OCI-LY1 (cell line): ENCODE measurements around the gene UCP3.

Experiments
- H2AFZ ChIP-seq: fragments of 200-600 bp; sonication (generic), shearing (Covaris generic); 2 replicates; pipeline ENCODE4 v1.6.0; 2014; ENCODE audit warnings: antibody characterized with exemption, mild to moderate bottlenecking, low read length
- H3F3A ChIP-seq: fragments of 200-600 bp; sonication (generic), shearing (Covaris generic); 2 replicates; pipeline ENCODE4 v1.6.0; 2014; ENCODE audit warnings: mild to moderate bottlenecking, antibody characterized with exemption, low read length, moderate library complexity; ENCODE audit not compliant: insufficient read depth
- H3K27ac ChIP-seq: fragments of 200-600 bp; sonication (generic); 2 replicates; pipeline ENCODE4 v1.5.1; 2014; ENCODE audit warnings: low read length, mixed run types, mild to moderate bottlenecking, low read depth; ENCODE audit not compliant: poor library complexity, severe bottlenecking
- H3K27me3 ChIP-seq: fragments of 200-600 bp; sonication (generic); 2 replicates; pipeline ENCODE4 v1.6.0; 2014; ENCODE audit warnings: antibody characterized with exemption, mild to moderate bottlenecking, low read length, moderate library complexity; ENCODE audit not compliant: insufficient read depth
- H3K36me3 ChIP-seq: fragments of 200-600 bp; sonication (generic); 2 replicates; pipeline ENCODE4 v1.6.1; 2014; ENCODE audit warnings: mild to moderate bottlenecking, antibody characterized with exemption, low read length, moderate library complexity, mixed read lengths; ENCODE audit not compliant: insufficient read depth
- H3K4me1 ChIP-seq: fragments of 200-600 bp; sonication (generic); 2 replicates; pipeline ENCODE4 v1.5.1; 2014; ENCODE audit warnings: mild to moderate bottlenecking, low read length, moderate library complexity; ENCODE audit not compliant: insufficient read depth, severe bottlenecking
- H3K4me2 ChIP-seq: fragments of 200-600 bp; sonication (generic), shearing (Covaris generic); 2 replicates; pipeline ENCODE4 v1.6.1; 2014; ENCODE audit warnings: low read length
- H3K4me3 ChIP-seq: fragments of 200-600 bp; sonication (generic); 2 replicates; pipeline ENCODE4 v1.5.1; 2014; ENCODE audit warnings: low read length, low read depth, mild to moderate bottlenecking, mixed read lengths; ENCODE audit not compliant: poor library complexity, severe bottlenecking
- H3K79me2 ChIP-seq: fragments of 200-600 bp; shearing (Covaris generic); 2 replicates; pipeline ENCODE4 v1.6.1; 2016; ENCODE audit warnings: mixed run types, low read length, mixed read lengths; ENCODE audit not compliant: insufficient read depth
- H3K9ac ChIP-seq: fragments of 200-600 bp; sonication (generic), shearing (Covaris generic); 2 replicates; pipeline ENCODE4 v1.6.1; 2014; ENCODE audit warnings: mild to moderate bottlenecking, low read length, mixed read lengths
- H3K9me2 ChIP-seq: fragments of 200-600 bp; sonication (generic), shearing (Covaris generic); 2 replicates; pipeline ENCODE4 v1.6.1; 2014; ENCODE audit warnings: low read depth, mild to moderate bottlenecking, low read length, mixed read lengths
- H3K9me3 ChIP-seq: fragments of 200-600 bp; shearing (Covaris generic); 2 replicates; pipeline ENCODE4 v1.6.1; 2014; ENCODE audit warnings: low read length, mixed read lengths
- H4K20me1 ChIP-seq: fragments of 200-600 bp; sonication (generic), shearing (Covaris generic); 2 replicates; pipeline ENCODE4 v1.6.0; 2016; ENCODE audit warnings: mild to moderate bottlenecking, low read length; ENCODE audit not compliant: insufficient read depth
- EZH2 ChIP-seq: fragments of 200-600 bp; sonication (generic), shearing (Covaris generic); IDR thresholded peaks from 2 replicates; pipeline ENCODE4 v1.8.0; 2017; ENCODE audit warnings: borderline replicate concordance, mixed run types, mild to moderate bottlenecking, antibody characterized with exemption, low read length, moderate library complexity, mixed read lengths
- TF ChIP-seq, protein P1 (sequence below): fragments of 200-600 bp; sonication (generic), shearing (Covaris generic); IDR thresholded peaks from 2 replicates; pipeline ENCODE4 v1.5.1; 2017; ENCODE audit warnings: mild to moderate bottlenecking, antibody characterized with exemption, low read length, moderate library complexity, mixed read lengths

The UCP3 gene

DNA sequence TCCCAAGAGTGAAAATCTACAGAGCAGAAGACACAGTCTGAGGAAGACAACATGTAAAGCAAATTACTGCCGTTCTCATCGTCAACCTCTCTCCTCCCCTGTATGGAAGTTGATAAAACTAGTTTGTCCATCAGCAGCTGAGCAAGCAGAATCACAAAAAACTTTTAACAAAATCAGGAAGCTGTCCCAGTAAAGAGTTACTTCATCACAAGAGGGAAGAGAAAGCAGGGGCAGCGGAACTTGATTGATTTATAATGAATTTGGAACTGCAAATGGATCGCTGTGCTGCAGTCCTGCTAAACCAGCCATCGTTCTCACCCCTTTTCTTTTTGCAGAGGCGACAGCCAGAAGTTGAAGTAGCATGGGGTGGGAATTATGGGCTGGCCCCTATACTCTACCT is 13.7 kb upstream of the UCP3 start:
- H3K4me1 ChIP-seq = peaks cover 16% of the 10 kb centered on the region
- H3K36me3 ChIP-seq = peaks cover 3% of the 10 kb centered on the region; the same call in 1 of the 2 replicates
- no peak overlapping the region for H3K4me2 ChIP-seq
- no peaks in the 10 kb centered on the region for H3K9me3 ChIP-seq
- H3K27me3 ChIP-seq = no peaks in the 10 kb centered on the region
- H3K79me2 ChIP-seq = no peaks in the 10 kb centered on the region
- no peaks in the 10 kb centered on the region for H3F3A ChIP-seq
- no peak overlapping the region for H3K27ac ChIP-seq
- no peak overlapping the region for H3K4me3 ChIP-seq
- no peak for TF ChIP-seq EZH2
- TF ChIP-seq, protein P1, sequence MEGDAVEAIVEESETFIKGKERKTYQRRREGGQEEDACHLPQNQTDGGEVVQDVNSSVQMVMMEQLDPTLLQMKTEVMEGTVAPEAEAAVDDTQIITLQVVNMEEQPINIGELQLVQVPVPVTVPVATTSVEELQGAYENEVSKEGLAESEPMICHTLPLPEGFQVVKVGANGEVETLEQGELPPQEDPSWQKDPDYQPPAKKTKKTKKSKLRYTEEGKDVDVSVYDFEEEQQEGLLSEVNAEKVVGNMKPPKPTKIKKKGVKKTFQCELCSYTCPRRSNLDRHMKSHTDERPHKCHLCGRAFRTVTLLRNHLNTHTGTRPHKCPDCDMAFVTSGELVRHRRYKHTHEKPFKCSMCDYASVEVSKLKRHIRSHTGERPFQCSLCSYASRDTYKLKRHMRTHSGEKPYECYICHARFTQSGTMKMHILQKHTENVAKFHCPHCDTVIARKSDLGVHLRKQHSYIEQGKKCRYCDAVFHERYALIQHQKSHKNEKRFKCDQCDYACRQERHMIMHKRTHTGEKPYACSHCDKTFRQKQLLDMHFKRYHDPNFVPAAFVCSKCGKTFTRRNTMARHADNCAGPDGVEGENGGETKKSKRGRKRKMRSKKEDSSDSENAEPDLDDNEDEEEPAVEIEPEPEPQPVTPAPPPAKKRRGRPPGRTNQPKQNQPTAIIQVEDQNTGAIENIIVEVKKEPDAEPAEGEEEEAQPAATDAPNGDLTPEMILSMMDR = no peak
- no peaks in the 10 kb centered on the region for H3K9me2 ChIP-seq
- H4K20me1 ChIP-seq = no peaks in the 10 kb centered on the region
- H3K9ac ChIP-seq = no peak overlapping the region
- H2AFZ ChIP-seq = no peak overlapping the region

DNA sequence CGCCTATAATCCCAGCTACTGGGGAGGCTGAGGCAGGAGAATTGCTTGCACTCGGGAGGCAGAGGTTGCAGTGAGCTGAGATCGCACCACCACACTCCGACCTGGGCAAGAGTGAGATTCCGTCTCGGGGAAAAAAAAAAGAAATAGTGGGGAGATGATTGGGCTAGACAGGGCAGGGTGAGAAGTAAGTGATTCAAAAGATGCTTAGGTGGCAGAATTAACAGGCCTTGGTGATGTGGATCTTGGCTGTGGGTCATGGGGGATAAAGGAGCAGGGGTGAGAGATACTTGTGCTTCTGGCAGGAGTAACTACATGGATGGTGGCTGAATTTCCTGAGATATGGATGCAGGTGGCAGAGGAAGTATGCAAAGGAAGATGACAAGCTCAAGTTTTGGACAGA is 13.1 kb upstream of the UCP3 start:
- H3K9me3 ChIP-seq = no peaks in the 10 kb centered on the region
- no peaks in the 10 kb centered on the region for H3K27me3 ChIP-seq
- H3K79me2 ChIP-seq = no peaks in the 10 kb centered on the region
- no peaks in the 10 kb centered on the region for H3F3A ChIP-seq
- peaks cover 16% of the 10 kb centered on the region for H3K4me1 ChIP-seq
- H4K20me1 ChIP-seq = no peaks in the 10 kb centered on the region
- no peak overlapping the region for H3K4me2 ChIP-seq
- no peak overlapping the region for H2AFZ ChIP-seq
- no peak overlapping the region for H3K27ac ChIP-seq
- H3K4me3 ChIP-seq = no peak overlapping the region
- H3K36me3 ChIP-seq = peaks cover 3% of the 10 kb centered on the region; the same call in 1 of the 2 replicates
- TF ChIP-seq, protein P1 = no peak
- no peak for TF ChIP-seq EZH2
- no peak overlapping the region for H3K9ac ChIP-seq
- H3K9me2 ChIP-seq = no peaks in the 10 kb centered on the region

DNA sequence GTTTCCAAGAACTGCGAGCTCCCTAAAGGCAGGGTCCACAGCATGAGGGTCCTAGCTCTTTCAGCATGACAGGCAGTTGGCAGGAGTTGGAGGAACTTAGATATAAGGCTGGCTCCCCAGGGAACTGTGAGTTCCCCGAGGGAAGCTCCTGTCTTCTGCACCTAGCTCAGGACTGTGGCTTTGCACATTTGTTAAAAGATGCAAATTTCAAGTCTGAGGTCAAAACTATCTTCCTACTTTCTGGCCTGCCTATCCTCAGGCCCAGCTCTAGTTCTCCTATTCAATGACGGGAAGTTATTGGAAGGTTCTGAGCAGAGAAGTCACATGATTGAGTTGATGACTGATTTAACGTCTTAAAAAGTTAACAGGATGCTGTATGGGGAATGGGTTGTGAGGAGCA is 11.7 kb upstream of the UCP3 start:
- no peaks in the 10 kb centered on the region for H3K9me3 ChIP-seq
- no peaks in the 10 kb centered on the region for H3K27me3 ChIP-seq
- TF ChIP-seq EZH2 = no peak
- TF ChIP-seq, protein P1 = no peak
- H3K36me3 ChIP-seq = peaks cover 3% of the 10 kb centered on the region; the same call in 1 of the 2 replicates
- H3K4me1 ChIP-seq = peaks cover 16% of the 10 kb centered on the region
- no peaks in the 10 kb centered on the region for H3K9me2 ChIP-seq
- peak overlapping the region; percentile 40 for H3K27ac ChIP-seq
- H3F3A ChIP-seq = no peaks in the 10 kb centered on the region
- no peaks in the 10 kb centered on the region for H4K20me1 ChIP-seq
- no peak overlapping the region for H3K4me3 ChIP-seq
- H3K4me2 ChIP-seq = no peak overlapping the region; the same call in 1 of the 2 replicates
- no peaks in the 10 kb centered on the region for H3K79me2 ChIP-seq
- H3K9ac ChIP-seq = no peak overlapping the region
- H2AFZ ChIP-seq = no peak overlapping the region
